GM19324 (cell line): ENCODE data around the gene MALT1.
A peak's percentile ranks its signal among the peaks of the same experiment; 100 is the strongest.
"Not testable (repeated sequence)": the region's sequence is repeated elsewhere in the genome, so short reads cannot be mapped to it uniquely, and the experiment has no call there.

Experiments used
- ATAC-seq: cut with Tn5 transposase; IDR thresholded peaks from one replicate; pipeline ENCODE4 v1.9.1; 2021; ENCODE audit warnings: mild to moderate bottlenecking, moderate library complexity; ENCODE audit not compliant: unreplicated experiment, low FRiP score

The MALT1 gene

DNA sequence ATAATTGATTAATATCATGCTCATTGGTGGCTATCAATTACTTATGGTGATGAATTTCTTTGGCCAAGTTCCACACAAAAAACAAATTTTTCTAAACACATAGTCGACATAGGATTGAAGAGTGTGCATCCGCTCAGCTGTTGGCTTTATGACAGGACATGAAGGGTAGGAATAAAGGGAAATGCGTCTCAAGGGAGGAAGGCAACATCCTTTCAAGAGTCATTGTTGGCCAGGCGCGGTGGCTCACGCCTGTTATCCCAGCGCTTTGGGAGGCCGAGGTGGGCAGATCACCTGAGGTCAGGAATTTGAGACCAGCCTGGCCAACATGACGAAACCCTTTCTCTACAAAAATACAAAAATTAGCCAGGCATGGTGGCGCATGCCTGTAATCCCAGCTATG, 20.4 kb upstream of the MALT1 start:
- ATAC-seq: not testable (repeated sequence)

GRCh38 chr18:58653144-58653722, 18.0 kb upstream of the MALT1 start:
- not testable (repeated sequence) for ATAC-seq

- ATAC-seq: no peak
Observed at GRCh38 chr18:58653814-58654509, 17.3 kb upstream of the MALT1 start.

DNA sequence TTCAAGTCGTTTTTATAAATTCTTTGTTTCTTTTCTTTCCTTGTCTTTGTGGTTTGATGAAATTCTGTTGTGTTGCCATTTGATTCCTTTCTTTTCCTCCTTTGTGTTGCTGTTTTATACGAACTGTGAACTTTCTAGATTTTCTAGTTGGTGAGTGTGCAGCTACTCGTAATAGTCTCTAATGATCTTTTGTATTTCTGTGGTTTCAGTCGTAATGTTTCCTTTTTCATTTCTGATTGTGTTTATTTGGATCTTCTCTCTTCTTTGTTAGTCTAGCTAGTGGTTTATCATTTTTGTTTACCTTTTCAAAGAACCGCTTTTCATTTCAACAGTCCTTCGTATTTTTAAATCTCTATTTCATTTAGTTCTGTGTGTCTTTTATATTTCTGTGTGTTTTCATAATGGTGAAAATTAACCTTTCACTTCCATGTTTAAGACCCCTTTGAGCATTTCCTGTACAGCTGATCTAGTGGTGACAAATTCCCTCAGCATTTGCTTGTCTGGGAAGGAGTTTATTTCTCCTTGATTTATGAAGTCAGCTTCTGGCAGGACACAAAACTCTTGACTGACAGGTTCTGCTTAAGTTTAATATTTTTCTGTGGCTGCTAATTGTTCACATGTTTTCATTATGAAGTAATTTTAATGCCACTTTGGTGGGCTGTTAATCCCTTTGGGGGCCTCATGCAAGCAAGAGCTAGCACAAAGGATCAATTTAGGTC, 16.2 kb upstream of the MALT1 start:
- no peak for ATAC-seq

- ATAC-seq: no peak
Observed at GRCh38 chr18:58657081-58657480, 14.2 kb upstream of the MALT1 start.

DNA sequence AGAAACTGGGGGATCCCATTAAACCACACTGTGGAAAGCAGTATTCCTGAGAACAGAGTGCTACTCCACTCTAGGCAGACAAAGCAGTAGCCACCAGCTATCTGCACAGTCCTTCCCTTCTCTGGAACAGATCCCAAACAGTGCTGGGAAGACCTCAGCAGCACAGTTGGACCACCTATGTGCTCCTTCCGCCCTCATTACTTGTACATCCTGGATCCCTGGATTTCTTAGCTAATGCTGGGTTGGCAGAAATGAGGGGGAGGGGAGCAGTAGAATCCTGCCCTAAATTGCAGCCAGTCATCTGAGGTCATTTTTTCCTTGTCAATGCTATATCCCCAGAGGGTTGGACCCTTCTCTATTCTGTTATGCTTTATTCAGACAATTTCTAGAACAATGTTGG, 13.8 kb upstream of the MALT1 start:
- ATAC-seq: no peak

- ATAC-seq: no peak
Observed at GRCh38 chr18:58659691-58660090, 11.6 kb upstream of the MALT1 start.

GRCh38 chr18:58660915-58661314, 10.3 kb upstream of the MALT1 start:
- no peak for ATAC-seq

- no peak for ATAC-seq
Observed at GRCh38 chr18:58661423-58661822, 9.8 kb upstream of the MALT1 start.

GRCh38 chr18:58662118-58662517, 9.1 kb upstream of the MALT1 start:
- ATAC-seq: no peak

DNA sequence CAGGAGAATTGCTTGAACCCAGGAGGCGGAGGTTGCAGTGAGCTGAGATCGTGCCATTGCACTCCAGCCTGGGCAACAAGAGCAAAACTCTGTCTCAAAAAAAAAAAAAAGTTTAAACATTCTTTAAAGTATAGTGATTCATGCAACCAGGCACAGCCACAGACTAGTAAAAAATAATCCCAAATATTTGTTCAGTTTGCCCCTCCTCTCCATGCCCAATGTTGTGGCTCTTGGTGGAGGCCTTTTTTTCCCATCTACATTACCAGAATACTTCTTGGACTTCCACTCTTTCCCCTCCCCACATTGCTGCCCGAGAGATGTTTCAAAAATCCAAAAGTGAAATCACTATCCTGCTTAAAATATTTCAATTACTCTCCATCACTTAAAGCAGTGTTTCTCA, 5.1 kb upstream of the MALT1 start:
- no peak for ATAC-seq

GRCh38 chr18:58668211-58668610, 3.1 kb upstream of the MALT1 start:
- ATAC-seq: no peak

DNA sequence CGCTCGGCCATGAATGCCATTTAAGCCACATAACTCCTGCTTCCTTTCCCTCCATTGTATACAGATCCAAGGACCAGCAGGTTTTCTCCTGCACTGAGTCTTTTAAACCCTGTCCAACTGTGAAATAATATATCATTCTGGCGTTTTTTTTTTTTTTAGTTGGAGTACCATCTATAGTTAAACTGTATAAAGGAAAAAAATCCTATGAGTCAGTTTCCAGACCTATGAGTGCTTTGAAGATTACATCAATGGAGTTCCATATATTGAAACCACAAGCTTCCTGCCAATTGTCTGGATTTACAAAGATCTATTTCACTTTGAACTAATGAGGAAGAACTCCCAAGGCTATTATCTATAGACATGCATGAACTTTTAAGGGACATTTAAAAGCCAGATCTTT, 2.4 kb upstream of the MALT1 start:
- ATAC-seq: no peak

- no peak for ATAC-seq
Observed at GRCh38 chr18:58669731-58670378, 1.4 kb upstream of the MALT1 start.

DNA sequence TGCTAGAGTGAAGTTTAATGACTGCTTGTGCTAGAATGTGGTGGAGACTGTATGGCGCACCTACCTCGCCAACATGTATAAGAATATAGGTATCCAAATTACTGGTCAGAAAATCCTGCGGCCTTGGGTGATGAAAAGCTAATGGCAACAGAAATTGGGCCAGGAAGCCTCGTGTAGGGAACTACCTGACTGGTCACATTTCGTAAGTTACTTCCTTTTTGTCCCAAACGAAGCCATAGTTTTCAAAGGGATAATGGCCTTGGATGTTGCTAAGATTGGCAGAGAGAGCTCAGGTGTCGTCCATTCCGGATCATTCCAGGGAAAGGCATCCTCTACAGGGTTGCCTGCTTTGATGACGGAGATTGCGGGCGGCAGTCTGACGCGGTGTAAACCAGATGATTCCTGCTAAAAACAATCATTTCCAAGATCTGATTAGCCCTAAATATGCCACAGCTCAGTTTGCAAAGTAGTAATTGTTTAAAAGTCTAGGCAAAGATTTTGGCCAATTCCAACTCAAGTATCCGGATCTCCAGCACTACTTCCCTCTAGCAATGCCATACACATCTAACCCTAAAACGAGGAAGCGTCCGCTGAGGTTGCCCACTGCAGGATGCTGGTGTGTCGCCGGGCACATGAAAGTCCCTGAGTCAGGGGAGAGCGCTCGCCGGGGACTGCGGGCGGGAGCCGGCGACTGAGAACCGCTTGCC, 708 bp upstream of the MALT1 start:
- ATAC-seq: no peak

- peak; percentile 32 for ATAC-seq
Observed at GRCh38 chr18:58671632-58672564, 633 bp downstream of the MALT1 start.

DNA sequence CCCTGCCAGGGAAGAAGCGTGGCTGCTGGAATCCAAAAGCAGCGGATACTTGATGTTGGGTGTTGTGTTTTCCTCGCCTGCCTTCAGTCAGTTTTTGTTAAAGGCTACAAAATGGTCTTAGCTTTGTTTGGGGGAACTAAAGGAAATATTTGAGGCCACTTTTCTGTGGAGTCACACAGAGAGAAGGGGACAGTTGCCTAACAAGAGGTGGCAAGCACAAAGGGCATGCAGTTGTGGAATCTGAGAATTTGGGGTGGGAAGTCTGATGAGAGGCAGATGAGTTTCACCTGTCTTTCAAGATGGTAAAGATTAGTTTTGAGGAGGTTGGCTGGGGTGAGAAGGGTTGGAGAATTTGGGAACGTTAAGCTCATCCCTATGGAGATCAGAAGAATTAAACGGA, 2.9 kb downstream of the MALT1 start:
- no peak for ATAC-seq

GRCh38 chr18:58674863-58675472, 3.7 kb downstream of the MALT1 start:
- no peak for ATAC-seq

- no peak for ATAC-seq
Observed at GRCh38 chr18:58676270-58676669, 5.0 kb downstream of the MALT1 start.
